ENCODE results near the gene PNMT.
"Not testable (repeated sequence)": the region's sequence is repeated elsewhere in the genome, so short reads cannot be mapped to it uniquely, and the experiment has no call there.

PNMT gene

DNA sequence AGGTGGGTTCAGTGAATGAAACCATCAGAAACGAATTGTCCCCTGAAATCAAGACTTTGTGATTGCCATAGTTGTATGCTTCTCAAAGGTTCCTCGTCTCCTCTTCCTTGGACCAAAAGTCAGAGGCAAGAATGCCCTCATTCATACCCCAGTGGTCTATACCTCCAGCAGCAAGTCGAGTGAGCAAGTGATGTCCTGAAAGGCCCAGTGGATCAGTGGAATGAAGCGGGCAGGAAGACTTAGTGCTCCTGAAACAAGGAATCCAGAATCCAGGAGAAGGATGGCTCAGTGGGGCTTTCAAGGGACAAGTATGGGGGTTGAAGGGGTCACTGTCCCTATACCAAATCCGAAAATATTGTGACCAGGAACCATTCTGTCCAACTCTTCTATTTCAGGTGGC lies 26.3 kb downstream of the PNMT start:
- Histone ChIP-seq H3K4me1 (ENCODE audit: control insufficient read depth, low read depth, low read length) (peaks cover 14% of the 10 kb centered on the region), H3K23ac (ENCODE audit: low read length) (no peak overlapping the region), H3K18ac (ENCODE audit: low read length) (no peak overlapping the region), H3K36me3 (ENCODE audit: control insufficient read depth, insufficient read depth, low read length) (no peaks in the 10 kb centered on the region), H3K4me3 (ENCODE audit: low read length) (no peak overlapping the region), H3K27me3 (ENCODE audit: insufficient read depth, low read length, poor library complexity) (no peaks in the 10 kb centered on the region), H4K8ac (ENCODE audit: low read depth, low read length) (no peak overlapping the region), H2BK5ac (ENCODE audit: low read length) (no peak overlapping the region), H3K9ac (ENCODE audit: low read length) (no peak overlapping the region), H2BK120ac (ENCODE audit: low read depth, low read length) (no peak overlapping the region), H2AK5ac (ENCODE audit: low read length) (no peak overlapping the region), H3K79me2 (ENCODE audit: control insufficient read depth, insufficient read depth, low read length) (no peaks in the 10 kb centered on the region), H3K79me1 (ENCODE audit: low read length) (no peaks in the 10 kb centered on the region), H2BK15ac (replicated peaks; ENCODE audit: low read depth) (no peak overlapping the region), H4K5ac (ENCODE audit: low read length) (no peak overlapping the region), H3K27ac (ENCODE audit: low read depth, low read length) (peak overlapping the region; percentile 88), H3K4me2 (ENCODE audit: low read length) (no peak overlapping the region), H3K56ac (ENCODE audit: low read length) (peak overlapping the region; percentile 94), H3K4ac (ENCODE audit: low read depth, low read length) (no peak overlapping the region)
- no CpG with 5 or more reads among the region's 5 CpGs for WGBS (ENCODE audit: extremely low coverage, insufficient coverage, low lambda C conversion rate)
- DNase-seq: no peak

DNA sequence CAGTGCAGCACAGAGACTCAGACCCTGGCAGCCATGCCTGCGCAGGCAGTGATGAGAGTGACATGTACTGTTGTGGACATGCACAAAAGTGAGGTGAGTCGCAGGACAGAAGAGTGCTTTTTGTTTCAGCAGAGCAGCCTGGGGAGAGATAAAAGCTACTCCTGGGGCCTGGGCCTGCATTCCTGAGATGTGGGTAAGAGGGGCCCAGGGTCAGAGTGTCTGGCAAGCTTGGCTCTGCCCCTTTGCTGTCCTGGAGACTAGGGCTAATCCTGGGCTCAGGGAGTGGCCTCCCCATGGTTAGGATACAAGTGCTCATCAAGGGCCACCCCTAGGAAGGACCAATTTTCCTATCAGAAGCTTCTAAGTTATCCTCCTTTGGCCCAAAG lies 26.8 kb downstream of the PNMT start:
- no peak overlapping the region for H2BK15ac ChIP-seq (replicated peaks; ENCODE audit: low read depth)
- no peaks in the 10 kb centered on the region for H3K36me3 ChIP-seq (ENCODE audit: control insufficient read depth, insufficient read depth, low read length)
- peak overlapping the region; percentile 92 for H2BK5ac ChIP-seq (ENCODE audit: low read length)
- H3K4me2 ChIP-seq (ENCODE audit: low read length): no peak overlapping the region
- H3K18ac ChIP-seq (ENCODE audit: low read length): no peak overlapping the region
- no CpG with 5 or more reads among the region's 2 CpGs for WGBS (ENCODE audit: extremely low coverage, insufficient coverage, low lambda C conversion rate)
- no peak overlapping the region for H2BK120ac ChIP-seq (ENCODE audit: low read depth, low read length)
- no peak overlapping the region for H4K5ac ChIP-seq (ENCODE audit: low read length)
- H3K79me2 ChIP-seq (ENCODE audit: control insufficient read depth, insufficient read depth, low read length): peaks cover under 1% of the 10 kb centered on the region
- H2AK5ac ChIP-seq (ENCODE audit: low read length): peak overlapping the region; percentile 79
- H3K27me3 ChIP-seq (ENCODE audit: insufficient read depth, low read length, poor library complexity): no peaks in the 10 kb centered on the region
- DNase-seq: no peak
- H3K4me1 ChIP-seq (ENCODE audit: control insufficient read depth, low read depth, low read length): peaks cover 14% of the 10 kb centered on the region
- H4K8ac ChIP-seq (ENCODE audit: low read depth, low read length): no peak overlapping the region
- no peaks in the 10 kb centered on the region for H3K79me1 ChIP-seq (ENCODE audit: low read length)
- peak overlapping the region; percentile 78 for H3K9ac ChIP-seq (ENCODE audit: low read length)
- no peak overlapping the region for H3K23ac ChIP-seq (ENCODE audit: low read length)
- H3K4me3 ChIP-seq (ENCODE audit: low read length): no peak overlapping the region
- H3K56ac ChIP-seq (ENCODE audit: low read length): peak overlapping the region; percentile 94
- H3K4ac ChIP-seq (ENCODE audit: low read depth, low read length): no peak overlapping the region
- H3K27ac ChIP-seq (ENCODE audit: low read depth, low read length): peak overlapping the region; percentile 88

DNA sequence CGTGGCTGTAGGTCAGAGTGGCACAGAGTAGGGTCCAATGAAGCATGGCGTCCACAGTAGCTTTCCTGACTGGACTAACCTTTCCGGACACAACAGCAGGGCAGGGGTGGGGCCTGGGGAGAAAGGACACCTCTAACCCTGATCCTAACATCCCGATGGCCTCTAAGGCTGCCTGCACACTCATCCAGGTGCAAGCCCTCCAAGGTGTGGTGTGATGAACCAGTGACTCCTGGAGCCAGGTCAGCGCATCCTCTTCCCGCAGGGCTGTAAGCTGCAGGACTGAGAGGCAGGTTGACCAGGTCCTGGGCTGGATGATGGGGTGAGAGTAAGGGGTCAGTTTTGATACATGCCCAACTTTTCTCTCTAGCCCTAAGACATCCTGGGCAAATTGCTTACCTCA lies 28.5 kb downstream of the PNMT start:
- Histone ChIP-seq H4K8ac (ENCODE audit: low read depth, low read length) (no peak overlapping the region), H3K9ac (ENCODE audit: low read length) (no peak overlapping the region), H3K79me2 (ENCODE audit: control insufficient read depth, insufficient read depth, low read length) (peaks cover 17% of the 10 kb centered on the region), H3K18ac (ENCODE audit: low read length) (no peak overlapping the region), H3K4me1 (ENCODE audit: control insufficient read depth, low read depth, low read length) (peaks cover 19% of the 10 kb centered on the region), H3K27ac (ENCODE audit: low read depth, low read length) (no peak overlapping the region), H3K56ac (ENCODE audit: low read length) (no peak overlapping the region), H2BK5ac (ENCODE audit: low read length) (no peak overlapping the region), H4K5ac (ENCODE audit: low read length) (no peak overlapping the region), H3K27me3 (ENCODE audit: insufficient read depth, low read length, poor library complexity) (no peaks in the 10 kb centered on the region), H3K23ac (ENCODE audit: low read length) (no peak overlapping the region), H2BK120ac (ENCODE audit: low read depth, low read length) (no peak overlapping the region), H3K4me2 (ENCODE audit: low read length) (no peak overlapping the region), H3K36me3 (ENCODE audit: control insufficient read depth, insufficient read depth, low read length) (no peaks in the 10 kb centered on the region), H3K4me3 (ENCODE audit: low read length) (no peak overlapping the region), H2BK15ac (replicated peaks; ENCODE audit: low read depth) (no peak overlapping the region), H3K4ac (ENCODE audit: low read depth, low read length) (no peak overlapping the region), H2AK5ac (ENCODE audit: low read length) (no peak overlapping the region), H3K79me1 (ENCODE audit: low read length) (peaks cover 3% of the 10 kb centered on the region)
- DNase-seq: no peak
- no CpG with 5 or more reads among the region's 6 CpGs for WGBS (ENCODE audit: extremely low coverage, insufficient coverage, low lambda C conversion rate)

DNA sequence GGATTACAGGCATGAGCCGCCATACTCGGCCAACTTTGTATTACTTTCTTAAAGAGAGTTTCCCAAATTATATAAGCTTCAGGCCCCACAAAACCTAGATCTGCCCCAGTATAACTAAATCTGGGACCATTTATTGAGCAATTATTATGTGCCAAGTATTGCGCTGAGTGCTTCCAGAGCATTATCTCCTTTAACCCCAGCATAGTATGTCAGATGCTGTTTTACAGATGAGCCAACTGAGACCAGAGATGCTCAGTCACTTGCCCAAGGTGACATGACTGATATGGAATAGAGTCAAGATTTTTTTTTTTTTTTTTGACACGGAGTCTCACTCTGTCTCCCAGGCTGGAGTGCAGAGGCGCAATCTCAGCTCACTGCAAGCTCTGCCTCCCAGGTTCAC lies 29.7 kb downstream of the PNMT start:
- Histone ChIP-seq H3K4me2 (ENCODE audit: low read length) (no peak overlapping the region), H3K9ac (ENCODE audit: low read length) (no peak overlapping the region), H2BK120ac (ENCODE audit: low read depth, low read length) (no peak overlapping the region), H2BK15ac (replicated peaks; ENCODE audit: low read depth) (no peak overlapping the region), H3K4ac (ENCODE audit: low read depth, low read length) (no peak overlapping the region), H3K56ac (ENCODE audit: low read length) (no peak overlapping the region), H3K36me3 (ENCODE audit: control insufficient read depth, insufficient read depth, low read length) (no peaks in the 10 kb centered on the region), H3K18ac (ENCODE audit: low read length) (no peak overlapping the region), H2BK5ac (ENCODE audit: low read length) (no peak overlapping the region), H3K27ac (ENCODE audit: low read depth, low read length) (no peak overlapping the region), H3K27me3 (ENCODE audit: insufficient read depth, low read length, poor library complexity) (no peaks in the 10 kb centered on the region), H3K4me3 (ENCODE audit: low read length) (no peak overlapping the region), H4K5ac (ENCODE audit: low read length) (no peak overlapping the region), H3K79me1 (ENCODE audit: low read length) (peaks cover 3% of the 10 kb centered on the region), H3K23ac (ENCODE audit: low read length) (no peak overlapping the region), H3K79me2 (ENCODE audit: control insufficient read depth, insufficient read depth, low read length) (peaks cover 28% of the 10 kb centered on the region), H4K8ac (ENCODE audit: low read depth, low read length) (no peak overlapping the region), H2AK5ac (ENCODE audit: low read length) (no peak overlapping the region), H3K4me1 (ENCODE audit: control insufficient read depth, low read depth, low read length) (peaks cover 19% of the 10 kb centered on the region)
- no peak for DNase-seq
- no CpG with 5 or more reads among the region's 5 CpGs for WGBS (ENCODE audit: extremely low coverage, insufficient coverage, low lambda C conversion rate)

DNA sequence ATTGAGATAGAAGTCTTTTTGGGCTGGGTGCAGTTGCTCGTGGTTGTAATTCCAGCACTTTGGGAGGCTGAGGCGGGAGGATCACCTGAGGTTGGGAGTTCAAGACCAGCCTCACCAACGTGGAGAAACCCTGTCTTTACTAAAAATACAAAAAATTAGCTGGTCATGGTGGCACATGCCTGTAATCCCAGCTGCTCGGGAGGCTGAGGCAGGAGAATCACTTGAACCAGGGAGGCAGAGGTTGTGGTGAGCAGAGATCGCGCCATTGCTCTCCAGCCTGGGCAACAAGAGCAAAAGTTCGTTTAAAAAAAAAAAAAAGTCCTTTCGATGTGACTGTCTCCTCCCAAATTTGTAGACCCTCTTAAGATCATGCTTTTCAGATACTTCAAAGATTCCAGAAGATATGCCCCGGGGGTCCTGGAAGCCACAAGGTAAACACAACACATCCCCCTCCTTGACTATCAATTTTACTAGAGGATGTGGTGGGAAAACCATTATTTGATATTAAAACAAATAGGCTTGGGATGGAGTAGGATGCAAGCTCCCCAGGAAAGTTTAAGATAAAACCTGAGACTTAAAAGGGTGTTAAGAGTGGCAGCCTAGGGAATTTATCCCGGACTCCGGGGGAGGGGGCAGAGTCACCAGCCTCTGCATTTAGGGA lies 31.0 kb downstream of the PNMT start:
- H4K8ac ChIP-seq (ENCODE audit: low read depth, low read length); H4K5ac ChIP-seq (ENCODE audit: low read length); H2BK120ac ChIP-seq (ENCODE audit: low read depth, low read length); H3K27me3 ChIP-seq (ENCODE audit: insufficient read depth, low read length, poor library complexity); H3K23ac ChIP-seq (ENCODE audit: low read length); H2BK15ac ChIP-seq (replicated peaks; ENCODE audit: low read depth); H3K36me3 ChIP-seq (ENCODE audit: control insufficient read depth, insufficient read depth, low read length); H2BK5ac ChIP-seq (ENCODE audit: low read length); H3K79me1 ChIP-seq (ENCODE audit: low read length); H3K4ac ChIP-seq (ENCODE audit: low read depth, low read length); DNase-seq; H2AK5ac ChIP-seq (ENCODE audit: low read length): not testable (repeated sequence)
- Histone ChIP-seq H3K27ac (ENCODE audit: low read depth, low read length) (peak overlapping the region; percentile 20), H3K56ac (ENCODE audit: low read length) (peak overlapping the region; percentile 90), H3K4me2 (ENCODE audit: low read length) (peak overlapping the region; percentile 70), H3K9ac (ENCODE audit: low read length) (peak overlapping the region; percentile 85), H3K4me3 (ENCODE audit: low read length) (peak overlapping the region; percentile 70), H3K4me1 (ENCODE audit: control insufficient read depth, low read depth, low read length) (peaks cover 19% of the 10 kb centered on the region), H3K79me2 (ENCODE audit: control insufficient read depth, insufficient read depth, low read length) (peaks cover 40% of the 10 kb centered on the region), H3K18ac (ENCODE audit: low read length) (peak overlapping the region; percentile 63)
- no CpG with 5 or more reads among the region's 11 CpGs for WGBS (ENCODE audit: extremely low coverage, insufficient coverage, low lambda C conversion rate)

DNA sequence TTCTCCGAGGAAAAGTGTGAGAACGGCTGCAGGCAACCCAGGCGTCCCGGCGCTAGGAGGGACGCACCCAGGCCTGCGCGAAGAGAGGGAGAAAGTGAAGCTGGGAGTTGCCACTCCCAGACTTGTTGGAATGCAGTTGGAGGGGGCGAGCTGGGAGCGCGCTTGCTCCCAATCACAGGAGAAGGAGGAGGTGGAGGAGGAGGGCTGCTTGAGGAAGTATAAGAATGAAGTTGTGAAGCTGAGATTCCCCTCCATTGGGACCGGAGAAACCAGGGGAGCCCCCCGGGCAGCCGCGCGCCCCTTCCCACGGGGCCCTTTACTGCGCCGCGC lies 31.5 kb downstream of the PNMT start, which contains the start of gene ERBB2:
ERBB2 (plus strand) TSS at position 247 of the 330 bp plus-strand sequence. CDS start 175 bp downstream, outside the sequence.
- Histone ChIP-seq H3K9ac (ENCODE audit: low read length) (peak within 1 kb of the TSS; percentile 85), H3K79me1 (ENCODE audit: low read length) (peaks cover 5% of the 10 kb centered on the region), H3K18ac (ENCODE audit: low read length) (peak within 1 kb of the TSS; percentile 63), H2BK15ac (replicated peaks; ENCODE audit: low read depth) (no peak within 1 kb of the TSS), H3K79me2 (ENCODE audit: control insufficient read depth, insufficient read depth, low read length) (peaks cover 44% of the 10 kb centered on the region), H3K56ac (ENCODE audit: low read length) (peak within 1 kb of the TSS; percentile 90), H2BK120ac (ENCODE audit: low read depth, low read length) (no peak within 1 kb of the TSS), H3K36me3 (ENCODE audit: control insufficient read depth, insufficient read depth, low read length) (no peaks in the 10 kb centered on the region), H4K8ac (ENCODE audit: low read depth, low read length) (peak within 1 kb of the TSS; percentile 70), H3K4me2 (ENCODE audit: low read length) (peak within 1 kb of the TSS; percentile 84), H3K4me1 (ENCODE audit: control insufficient read depth, low read depth, low read length) (peaks cover 20% of the 10 kb centered on the region), H3K4me3 (ENCODE audit: low read length) (peak within 1 kb of the TSS; percentile 70), H3K4ac (ENCODE audit: low read depth, low read length) (peak within 1 kb of the TSS; percentile 93), H2BK5ac (ENCODE audit: low read length) (peak within 1 kb of the TSS; percentile 64), H4K5ac (ENCODE audit: low read length) (no peak within 1 kb of the TSS), H3K23ac (ENCODE audit: low read length) (no peak within 1 kb of the TSS), H3K27ac (ENCODE audit: low read depth, low read length) (peak within 1 kb of the TSS; percentile 20), H2AK5ac (ENCODE audit: low read length) (no peak within 1 kb of the TSS), H3K27me3 (ENCODE audit: insufficient read depth, low read length, poor library complexity) (no peaks in the 10 kb centered on the region)
- peak; percentile 90 for DNase-seq
- WGBS (ENCODE audit: extremely low coverage, insufficient coverage, low lambda C conversion rate): no CpG with 5 or more reads among the region's 20 CpGs
